DOHH2 (cell line): ENCODE results near the gene CERS6.

Source experiments
- EZH2phosphoT487 ChIP-seq: fragments of 200-600 bp; sonication (generic); IDR thresholded peaks from 2 replicates; pipeline ENCODE4 v1.6.1; 2017; ENCODE audit warnings: borderline replicate concordance, mild to moderate bottlenecking, antibody characterized with exemption, low read length, moderate library complexity, mixed read lengths
- TF ChIP-seq, protein P1 (sequence below): fragments of 200-600 bp; sonication (generic); IDR thresholded peaks from one replicate; pipeline ENCODE4 v1.5.1; 2014; ENCODE audit warnings: antibody characterized with exemption, mild to moderate bottlenecking, low read depth, low read length; ENCODE audit not compliant: poor library complexity, severe bottlenecking

DNA sequence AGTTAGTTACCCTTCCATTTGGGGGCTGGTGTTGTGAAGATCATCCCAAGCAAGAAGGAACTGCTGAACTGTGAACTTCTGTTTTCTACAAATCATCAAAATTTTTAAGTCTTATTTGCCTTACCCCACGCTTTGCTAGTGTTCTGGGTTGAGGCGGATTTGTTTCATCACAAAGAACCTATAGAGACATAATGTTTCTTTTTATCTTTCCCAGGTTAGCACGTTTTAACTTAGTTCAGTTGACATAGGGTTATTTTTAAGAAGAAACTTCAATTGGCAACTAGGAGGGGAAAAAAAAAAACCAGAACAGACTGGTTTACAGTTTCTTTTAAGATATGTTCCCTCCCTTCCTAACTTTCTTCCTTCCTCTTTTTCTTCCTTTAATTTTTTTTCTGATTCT is 31.1 kb upstream of the CERS6 start:
- TF ChIP-seq, protein P1, sequence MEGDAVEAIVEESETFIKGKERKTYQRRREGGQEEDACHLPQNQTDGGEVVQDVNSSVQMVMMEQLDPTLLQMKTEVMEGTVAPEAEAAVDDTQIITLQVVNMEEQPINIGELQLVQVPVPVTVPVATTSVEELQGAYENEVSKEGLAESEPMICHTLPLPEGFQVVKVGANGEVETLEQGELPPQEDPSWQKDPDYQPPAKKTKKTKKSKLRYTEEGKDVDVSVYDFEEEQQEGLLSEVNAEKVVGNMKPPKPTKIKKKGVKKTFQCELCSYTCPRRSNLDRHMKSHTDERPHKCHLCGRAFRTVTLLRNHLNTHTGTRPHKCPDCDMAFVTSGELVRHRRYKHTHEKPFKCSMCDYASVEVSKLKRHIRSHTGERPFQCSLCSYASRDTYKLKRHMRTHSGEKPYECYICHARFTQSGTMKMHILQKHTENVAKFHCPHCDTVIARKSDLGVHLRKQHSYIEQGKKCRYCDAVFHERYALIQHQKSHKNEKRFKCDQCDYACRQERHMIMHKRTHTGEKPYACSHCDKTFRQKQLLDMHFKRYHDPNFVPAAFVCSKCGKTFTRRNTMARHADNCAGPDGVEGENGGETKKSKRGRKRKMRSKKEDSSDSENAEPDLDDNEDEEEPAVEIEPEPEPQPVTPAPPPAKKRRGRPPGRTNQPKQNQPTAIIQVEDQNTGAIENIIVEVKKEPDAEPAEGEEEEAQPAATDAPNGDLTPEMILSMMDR, result no peak
- no peak for TF ChIP-seq EZH2phosphoT487
